Right ventricle myocardium inferior (tissue), 1 donor: ENCODE measurements around the gene GGA1. TPM values are rescaled to one million over a fixed set of nuclear protein-coding genes. Genes with fewer than 3 reads are reported as not detected.
"Not testable (repeated sequence)": the region's sequence is repeated elsewhere in the genome, so short reads cannot be mapped to it uniquely, and the experiment has no call there.

Source experiments
- ATAC-seq: fragments of 200-7000 bp; cut with Tn5 transposase; one replicate; pipeline ENCODE4 v1.9.1; 2020; ENCODE audit warnings: mild to moderate bottlenecking, moderate library complexity
- DNase-seq: peaks from one replicate; pipeline ENCODE4 v3.0.0; 2021; ENCODE audit errors: missing footprints
- intact Hi-C: fragments of 100-400 bp; cut with DNase I; formaldehyde crosslinking; loops from one replicate; pipeline ENCODE4 v1.11.0; 2022
- total RNA-seq: library from RNA; stranded (reverse); fragmentation: NEBNext Ultra II Directional; extraction: Animal tissue kit (Norgen Biotek cat#: 25700); gene quantifications from one replicate; pipeline ENCODE4 v1.2.1, GENCODE V29; 2021
- donor health status: DM: no; HTN: yes; CAD: no; lungs with severe emphysema.

Gene GGA1
- total RNA-seq, 1 donor from 2014 or later = 26.7 TPM

DNA sequence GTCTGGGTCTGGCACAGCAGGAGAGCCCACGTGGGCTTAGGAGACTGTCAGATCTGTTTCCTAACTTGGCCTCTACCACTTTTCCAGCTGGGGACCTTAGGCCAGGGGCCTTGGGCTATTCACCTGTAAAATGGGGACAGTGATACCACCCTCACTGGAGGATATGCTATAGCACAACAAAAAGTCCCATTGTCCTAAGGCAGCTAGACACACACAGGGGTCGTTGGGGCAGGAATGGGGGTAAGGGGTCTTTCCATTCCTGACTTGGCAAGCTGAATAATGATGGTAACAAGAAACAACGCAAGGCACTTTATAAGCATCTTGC is 28.3 kb downstream of the GGA1 start:
- intact Hi-C loops = no loop called here
- ATAC-seq (no peak), DNase-seq (no peak)

DNA sequence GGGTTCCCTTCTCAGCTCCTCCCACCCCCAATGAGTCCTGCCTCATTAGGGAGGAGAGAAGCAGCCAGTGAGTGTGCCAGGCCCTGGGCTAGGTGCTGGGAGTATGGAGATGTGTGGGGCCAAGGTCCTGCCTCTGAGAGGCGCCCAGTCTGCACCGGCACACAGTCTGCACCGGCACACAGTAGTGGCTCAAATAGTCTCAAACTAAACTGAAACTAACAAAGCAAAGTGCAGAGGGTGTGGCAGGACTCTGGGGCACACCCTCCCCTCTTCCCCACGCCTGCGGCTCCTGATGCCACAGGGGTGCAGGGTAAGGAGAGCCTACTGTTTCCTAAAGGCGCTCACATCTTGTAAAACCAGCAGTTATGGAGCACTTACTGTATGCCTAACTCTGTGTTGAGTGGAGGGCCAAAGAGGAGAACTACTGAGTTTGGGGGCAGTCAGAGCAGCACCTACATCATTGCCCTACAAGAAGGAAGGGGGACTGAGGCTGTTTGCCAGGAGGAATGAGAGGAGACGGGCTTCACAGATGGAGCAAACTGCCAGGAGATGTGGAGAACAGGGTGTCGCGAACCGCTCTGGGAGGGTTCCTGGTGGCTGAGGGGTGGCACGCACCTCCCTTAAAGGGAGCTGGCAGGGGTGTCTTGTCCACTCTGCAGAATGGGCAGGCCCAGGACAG is 29.9 kb downstream of the GGA1 start:
- no peak for ATAC-seq
- intact Hi-C loops = no loop called here
- DNase-seq = no peak

DNA sequence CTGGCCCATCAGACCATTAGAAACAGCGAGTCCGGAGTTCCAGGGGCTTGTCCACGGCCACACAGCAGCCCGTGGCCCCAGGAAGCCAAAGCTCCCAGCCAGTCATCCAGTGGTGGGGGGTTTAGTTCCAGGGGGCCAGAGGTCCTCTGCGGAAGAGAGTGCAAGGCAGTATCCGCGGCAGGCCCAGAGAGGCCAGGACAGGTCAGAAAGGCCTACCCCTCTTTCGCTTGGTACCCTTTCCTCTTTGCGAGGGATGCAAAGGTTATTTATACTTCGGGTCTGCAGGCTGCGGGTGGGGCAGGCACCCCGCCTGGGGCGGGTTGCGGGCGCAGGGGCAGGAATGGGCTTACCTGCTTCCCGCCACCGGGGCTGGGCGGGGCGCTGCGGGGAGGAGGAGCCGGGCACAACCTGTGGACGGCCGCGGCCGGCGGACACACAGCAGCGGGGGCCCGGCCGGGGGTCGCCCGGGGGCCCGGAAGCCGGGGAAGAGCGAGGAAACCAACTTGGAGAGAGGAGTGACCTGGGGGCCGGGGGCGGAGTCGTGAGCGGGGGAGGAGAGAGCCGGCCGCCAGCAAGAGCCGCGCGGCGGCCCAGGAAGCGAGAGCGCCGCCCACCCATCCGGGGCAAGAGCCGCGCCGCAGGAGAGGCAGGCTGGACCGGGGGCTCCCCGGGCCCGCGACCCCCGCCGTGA is 30.6 kb downstream of the GGA1 start, which contains the start of gene SH3BP1:
SH3BP1 (plus strand) TSS at position 600 of the 691 bp plus-strand sequence. CDS start 119 bp downstream, outside the sequence.
- intact Hi-C loops = no loop called here
- peak; percentile 35 for ATAC-seq
- DNase-seq = peak; percentile 77

DNA sequence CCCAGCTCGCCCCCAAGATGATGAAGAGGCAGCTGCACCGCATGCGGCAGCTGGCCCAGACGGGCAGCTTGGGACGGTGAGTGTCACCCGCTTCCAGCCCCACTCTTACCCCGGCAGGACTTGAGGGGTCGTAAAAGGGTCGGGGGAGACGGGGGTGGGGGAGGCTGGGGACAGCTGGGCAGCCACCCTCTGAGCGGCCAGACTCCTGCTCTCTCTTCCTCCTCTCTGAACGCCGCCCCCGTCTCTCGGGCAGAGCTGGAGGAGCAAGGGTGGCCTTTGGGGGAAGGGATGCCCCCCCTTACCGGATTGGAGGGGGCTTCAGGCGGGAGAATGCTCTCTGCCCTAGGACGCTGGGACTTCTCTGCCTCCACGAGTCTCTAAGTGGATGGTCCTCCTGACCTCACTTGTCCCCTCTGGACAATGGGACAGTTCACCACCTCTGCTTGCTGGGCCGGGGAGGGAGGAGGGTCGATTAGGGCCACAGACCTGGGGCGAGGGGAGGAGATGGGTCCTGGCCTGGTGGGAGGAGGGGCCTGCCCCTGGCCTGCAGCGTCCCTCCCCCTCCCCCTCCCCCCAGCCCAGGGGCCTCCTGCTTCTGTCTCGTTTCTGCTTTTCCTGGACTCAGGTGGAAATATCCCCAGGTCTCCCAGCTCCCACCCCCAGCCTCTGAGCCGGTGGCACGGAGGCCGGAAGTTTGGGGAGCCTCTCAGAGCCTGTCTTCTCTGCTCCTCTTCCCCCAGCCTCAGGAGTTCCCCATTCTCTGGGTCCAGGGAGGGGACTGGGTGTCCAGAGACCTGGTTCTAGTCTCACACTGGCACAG is 31.3 kb downstream of the GGA1 start:
- intact Hi-C loops = loop anchor here (5.0 kb wide), 1 partner anchor 152 kb away; no protein-coding TSS in a partner anchor
- DNase-seq = peak; percentile 70
- no peak for ATAC-seq

DNA sequence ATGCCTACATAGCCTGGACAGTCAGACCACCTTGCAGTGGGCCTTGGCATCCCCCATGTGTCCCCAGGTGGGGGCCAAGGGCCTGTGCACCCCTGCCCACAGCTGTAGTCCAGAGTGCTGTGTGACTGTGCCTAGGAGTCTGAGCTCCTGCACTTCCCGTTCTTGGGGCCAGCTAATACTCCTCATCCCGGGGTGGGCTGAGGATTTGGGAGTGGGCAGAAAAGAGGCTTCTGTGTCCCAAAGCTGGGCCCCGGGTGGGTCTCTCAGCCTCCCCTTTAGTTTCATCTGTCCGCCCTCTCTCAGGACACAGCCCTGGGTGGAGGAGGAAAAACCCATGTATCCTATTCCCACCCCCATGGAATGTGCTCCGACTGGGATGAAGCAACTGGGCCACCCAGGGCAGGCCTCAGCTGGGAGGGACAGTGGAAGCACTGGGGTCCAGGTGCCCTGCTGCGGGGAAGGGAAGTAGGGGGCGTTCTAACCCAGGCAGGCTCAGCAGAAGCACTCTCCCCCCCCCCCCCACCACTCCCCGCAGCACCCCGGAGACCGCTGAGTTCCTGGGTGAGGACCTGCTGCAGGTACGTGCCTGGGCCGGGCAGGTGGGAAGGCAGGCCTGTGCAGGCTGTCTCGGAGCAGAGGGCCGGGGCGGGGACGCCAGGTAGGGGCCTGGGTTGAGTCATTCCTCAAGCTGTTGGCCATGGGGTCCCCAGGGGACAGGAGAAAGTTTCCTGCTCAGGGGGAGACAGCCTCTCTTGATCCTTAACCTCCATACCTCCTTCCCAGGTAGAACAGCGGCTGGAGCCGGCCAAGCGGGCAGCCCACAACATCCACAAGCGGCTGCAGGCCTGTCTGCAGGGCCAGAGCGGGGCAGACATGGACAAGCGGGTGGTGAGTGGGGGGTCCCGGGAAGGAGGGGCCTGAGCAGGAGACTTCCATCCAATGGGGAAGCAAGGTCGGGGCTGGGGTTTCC is 32.2 kb downstream of the GGA1 start:
- intact Hi-C loops = loop anchor here (5.0 kb wide), 1 partner anchor 151 kb away; no protein-coding TSS in a partner anchor
- DNase-seq = peak; percentile 65
- ATAC-seq = no peak

DNA sequence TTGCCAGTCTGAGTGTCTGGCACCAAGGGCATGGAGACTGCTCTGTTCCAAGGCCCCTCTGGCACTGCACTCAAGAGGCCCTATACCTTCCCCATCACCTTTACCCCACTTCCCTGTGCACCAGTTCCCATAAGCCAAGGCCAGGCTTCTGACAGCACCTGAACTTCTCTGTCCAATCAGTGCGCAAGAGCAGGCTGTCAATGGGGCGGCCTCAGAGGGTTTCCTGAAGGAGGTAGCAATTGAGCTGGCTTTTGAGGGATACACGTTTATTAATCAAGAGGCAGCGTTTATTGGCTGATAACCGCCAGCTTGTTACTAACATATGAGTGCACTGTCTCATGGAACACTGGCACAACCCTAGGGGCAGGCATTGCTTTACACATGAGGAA is 32.9 kb downstream of the GGA1 start:
- ATAC-seq (no peak), DNase-seq (peak; percentile 22)
- intact Hi-C loops = loop anchor here (5.0 kb wide), 1 partner anchor 151 kb away; no protein-coding TSS in a partner anchor

DNA sequence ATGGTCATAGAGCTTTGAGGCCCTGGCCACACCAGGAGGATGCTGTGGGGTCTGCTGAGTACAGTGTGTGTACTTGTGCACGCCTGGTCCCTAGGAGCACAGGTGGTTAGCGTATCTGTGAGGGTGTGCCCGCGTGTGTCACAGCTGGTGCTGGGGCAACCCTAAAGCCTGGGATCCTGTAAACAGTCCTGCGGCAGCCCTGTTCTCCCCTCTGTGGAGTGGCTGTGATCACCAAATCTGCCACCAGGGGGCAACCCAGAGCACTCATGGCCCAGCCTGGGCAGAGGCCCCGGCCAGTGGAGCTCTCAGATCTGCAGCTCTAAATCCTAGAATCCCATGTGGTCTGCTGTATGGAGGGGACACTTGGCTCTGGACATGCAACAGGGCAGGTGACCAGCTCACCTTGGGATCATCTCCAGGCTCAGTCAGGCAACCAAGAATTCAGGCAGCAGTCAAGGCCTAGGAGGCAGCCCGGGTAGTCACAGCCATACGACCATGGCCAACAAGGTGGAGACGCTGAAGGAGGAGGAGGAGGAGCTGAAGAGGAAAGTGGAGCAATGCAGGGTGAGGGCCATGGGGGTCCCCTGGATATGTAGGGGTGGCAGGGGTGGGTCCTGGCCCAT is 34.7 kb downstream of the GGA1 start:
- peak; percentile 94 for DNase-seq
- intact Hi-C loops = loop anchor here (2.0 to 5.0 kb wide), 2 partner anchors 37 to 149 kb away; no protein-coding TSS in a partner anchor
- peak; percentile 86 for ATAC-seq

DNA sequence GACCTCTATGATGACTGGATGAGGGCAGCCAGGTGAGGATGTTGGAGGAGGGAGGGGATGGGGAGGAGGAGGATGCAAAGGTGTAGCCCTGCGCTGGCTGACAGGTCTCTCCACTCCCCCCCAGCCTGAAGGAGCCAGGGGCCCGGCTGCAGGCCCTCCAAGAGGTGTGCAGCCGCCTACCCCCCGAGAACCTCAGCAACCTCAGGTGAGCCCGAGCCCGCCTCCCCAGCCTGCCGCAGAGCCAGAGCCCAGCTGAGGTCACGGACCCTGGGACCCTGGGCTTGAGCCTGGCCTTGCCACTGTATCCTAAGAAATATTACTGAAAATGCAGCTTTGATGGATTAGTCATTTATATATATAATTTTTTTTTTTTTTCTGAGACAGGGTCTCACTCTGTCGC is 38.7 kb downstream of the GGA1 start:
- intact Hi-C loops = no loop called here
- ATAC-seq (no peak), DNase-seq (no peak)

DNA sequence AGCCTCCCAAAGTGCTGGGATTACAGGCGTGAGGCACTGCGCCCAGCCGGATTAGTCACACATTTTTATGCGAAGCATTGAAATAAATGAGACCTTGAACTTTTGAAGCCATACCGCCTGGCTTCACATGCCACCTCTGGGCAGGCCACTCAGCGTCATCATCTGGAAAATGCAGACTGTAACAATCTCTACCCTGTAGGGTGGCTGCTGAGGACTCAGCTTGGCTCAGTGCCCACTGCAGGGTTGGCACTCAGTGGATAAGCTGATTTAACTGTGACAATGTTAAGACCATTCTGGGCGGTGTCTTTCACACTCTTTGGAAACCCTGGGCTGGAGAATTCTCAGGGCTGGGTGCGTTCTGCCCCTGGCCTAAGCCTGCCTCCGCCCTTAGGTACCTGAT is 39.3 kb downstream of the GGA1 start:
- intact Hi-C loops = no loop called here
- no peak for ATAC-seq

DNA sequence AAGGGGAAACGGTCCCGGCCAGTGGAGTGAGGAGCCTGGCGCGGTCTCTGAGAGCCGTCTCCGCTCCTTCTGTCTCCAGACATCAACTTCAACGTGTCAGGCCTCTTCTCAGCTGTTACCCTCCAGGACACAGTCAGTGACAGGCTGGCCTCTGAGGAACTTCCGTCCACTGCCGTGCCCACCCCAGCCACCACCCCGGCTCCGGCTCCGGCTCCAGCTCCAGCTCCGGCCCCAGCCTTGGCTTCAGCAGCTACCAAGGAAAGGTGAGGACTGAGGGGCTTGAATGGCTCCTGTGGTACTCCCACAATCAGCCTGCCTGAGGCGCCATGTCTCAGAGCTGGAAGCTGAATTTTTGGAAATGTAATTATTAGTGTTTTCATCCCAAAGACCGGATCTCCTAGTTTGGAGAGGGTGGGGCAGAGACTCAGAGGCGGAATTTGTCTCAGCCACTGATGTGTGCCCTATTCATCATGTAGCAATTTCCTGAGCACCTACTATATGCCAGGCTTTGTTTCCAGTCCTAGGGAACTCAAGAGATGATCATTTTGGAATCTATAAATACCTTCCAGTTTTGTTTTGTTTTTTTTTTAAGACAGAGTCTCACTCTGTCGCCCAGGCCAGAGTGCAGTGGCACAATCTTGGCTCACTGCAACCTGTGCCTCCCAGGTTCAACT is 42.0 kb downstream of the GGA1 start:
- intact Hi-C loops = no loop called here
- no peak for ATAC-seq

More for the DNA sequence above, 39.3 kb downstream of the GGA1 start:
- no peak for DNase-seq

DNA sequence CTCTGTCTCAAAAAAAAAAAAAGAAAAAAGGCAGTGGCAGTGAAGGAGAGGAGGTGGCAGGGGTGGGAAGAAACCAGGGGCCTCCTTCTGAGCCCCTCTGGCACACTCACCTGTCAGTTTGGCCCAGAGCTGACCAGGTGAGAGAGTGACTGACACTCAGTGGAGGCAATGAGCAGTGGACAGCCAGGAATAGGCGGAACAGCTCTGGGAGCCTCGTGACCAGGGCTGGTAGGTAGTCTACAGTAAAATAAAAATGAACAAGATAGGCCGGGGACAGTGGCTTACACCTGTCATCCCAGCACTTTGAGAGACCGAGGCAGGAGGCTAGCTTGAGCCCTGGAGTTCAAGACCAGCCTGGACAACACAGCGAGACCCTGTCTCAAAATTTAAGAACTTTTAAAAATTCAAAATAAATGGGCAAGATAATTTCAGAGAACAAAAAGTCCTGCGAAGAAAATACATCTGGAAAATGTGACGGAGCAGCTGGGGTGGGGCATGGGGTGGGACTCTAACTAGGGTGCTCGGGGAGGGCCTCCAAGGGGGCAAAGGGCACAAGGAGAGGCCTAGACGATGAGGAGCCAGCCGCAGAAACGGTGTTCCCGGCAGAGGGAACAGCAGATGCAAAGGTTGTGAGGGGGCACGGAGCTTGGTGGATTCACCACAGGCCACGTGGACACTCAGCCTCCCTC is 46.1 kb downstream of the GGA1 start:
- no peak for DNase-seq
- ATAC-seq = no peak
- intact Hi-C loops = no loop called here

More for the DNA sequence above, 42.0 kb downstream of the GGA1 start:
- DNase-seq = no peak

DNA sequence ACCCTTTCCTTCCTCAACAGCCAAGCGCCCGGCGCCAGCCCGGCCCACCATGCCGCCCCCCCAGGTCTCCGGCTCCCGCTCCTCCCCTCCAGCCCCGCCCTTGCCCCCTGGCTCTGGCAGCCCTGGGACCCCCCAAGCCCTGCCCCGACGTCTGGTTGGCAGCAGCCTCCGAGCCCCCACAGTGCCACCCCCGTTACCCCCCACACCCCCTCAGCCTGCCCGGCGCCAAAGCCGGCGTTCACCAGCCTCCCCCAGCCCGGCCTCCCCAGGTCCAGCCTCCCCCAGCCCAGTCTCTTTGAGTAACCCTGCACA is 46.6 kb downstream of the GGA1 start:
- no peak for ATAC-seq
- no peak for DNase-seq
- intact Hi-C loops = no loop called here

DNA sequence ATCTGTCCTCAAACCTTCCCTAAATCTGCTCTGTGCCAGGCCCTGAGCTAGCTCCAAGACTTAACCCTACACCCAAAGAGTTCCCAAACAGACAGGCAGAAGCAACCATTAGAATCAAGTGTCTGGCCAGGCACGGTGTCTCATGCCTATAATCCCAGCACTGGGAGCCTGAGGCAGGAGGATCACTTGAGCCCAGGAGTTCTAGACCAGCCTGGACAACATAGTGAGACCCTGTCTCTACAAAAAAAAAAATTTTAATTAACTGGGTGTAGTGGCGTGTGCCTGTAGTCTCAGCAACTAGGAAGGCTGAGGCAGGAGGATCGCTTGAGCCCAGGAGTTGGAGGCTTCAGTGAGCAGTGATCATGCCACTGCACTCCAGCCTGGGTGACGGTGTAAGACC is 47.9 kb downstream of the GGA1 start:
- ATAC-seq, DNase-seq, intact Hi-C loops: not testable (repeated sequence)

DNA sequence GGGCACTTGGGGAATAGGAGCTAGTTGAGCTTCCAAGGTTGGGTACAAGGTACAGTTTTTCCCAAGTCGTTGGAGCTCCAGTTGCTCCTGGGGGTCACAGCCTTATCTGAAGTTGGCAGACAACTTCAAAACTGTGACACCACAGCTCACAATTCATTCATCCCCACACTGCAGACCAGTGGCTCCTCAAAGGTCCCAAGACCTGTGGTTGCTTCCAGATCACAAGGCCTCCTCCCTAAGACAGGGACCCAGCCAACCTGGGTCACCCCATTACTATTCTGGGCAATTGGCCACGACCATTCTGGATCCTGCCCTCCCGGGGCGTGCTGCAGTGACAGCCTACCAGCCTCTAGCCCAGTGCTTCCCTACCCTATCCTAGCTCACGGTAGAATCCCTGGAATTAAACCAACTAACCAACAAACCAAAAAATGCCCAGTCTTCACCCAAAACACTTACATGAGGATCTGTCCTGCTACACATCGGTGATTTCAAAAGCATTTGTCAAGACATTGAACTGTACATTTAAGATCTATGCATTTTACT is 49.0 kb downstream of the GGA1 start:
- ATAC-seq (no peak), DNase-seq (no peak)
- intact Hi-C loops = loop anchor here (1.0 kb wide), 1 partner anchor 18 kb away; the partner anchor contains the start of gene LGALS1

DNA sequence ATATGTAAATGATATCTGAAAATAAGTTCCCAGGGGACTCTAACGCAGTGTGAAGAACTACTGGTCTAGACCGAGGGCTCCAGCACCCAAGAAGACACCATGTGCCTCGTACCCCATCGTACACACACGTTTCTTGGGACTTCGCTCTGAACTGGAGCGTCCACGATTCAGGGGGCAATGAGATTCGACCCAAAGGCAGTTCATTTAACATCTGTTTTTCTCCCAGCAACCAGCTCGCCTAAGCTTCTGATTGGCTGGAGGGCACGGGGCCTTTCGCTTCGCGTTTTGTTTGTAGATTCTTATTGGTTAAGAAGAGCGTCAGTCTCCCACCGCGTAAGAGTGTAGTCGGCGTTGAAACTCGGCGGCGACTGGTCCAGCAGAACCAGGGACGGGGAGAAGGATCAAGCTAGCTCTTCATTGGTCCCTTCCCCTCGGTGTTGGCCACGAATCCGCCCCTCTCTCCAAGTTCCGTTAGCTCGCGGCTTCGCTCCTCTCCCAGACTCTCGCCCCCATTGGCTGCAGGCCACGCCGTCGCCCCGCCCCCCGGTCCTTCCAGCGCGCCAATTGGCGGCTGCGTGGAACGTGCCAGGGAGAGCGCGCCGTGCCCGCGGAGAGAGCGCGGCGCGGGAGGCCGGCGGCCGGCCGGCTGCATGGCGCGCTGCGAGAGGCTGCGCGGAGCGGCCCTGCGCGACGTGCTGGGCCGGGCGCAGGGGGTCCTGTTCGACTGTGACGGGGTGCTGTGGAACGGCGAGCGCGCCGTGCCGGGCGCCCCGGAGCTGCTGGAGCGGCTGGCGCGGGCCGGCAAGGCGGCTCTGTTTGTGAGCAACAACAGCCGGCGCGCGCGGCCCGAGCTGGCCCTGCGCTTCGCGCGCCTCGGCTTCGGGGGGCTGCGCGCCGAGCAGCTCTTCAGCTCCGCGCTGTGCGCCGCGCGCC is 49.8 kb downstream of the GGA1 start, which contains the start of gene PDXP:
PDXP (plus strand) TSS at position 591 of the 933 bp plus-strand sequence; CDS start at position 651, 60 bp downstream.
- intact Hi-C loops = loop anchor here (1.0 kb wide), 1 partner anchor 17 kb away; the partner anchor contains the start of gene LGALS1
- DNase-seq = peak; percentile 99
- ATAC-seq = peak; percentile 98
